Activated CD8-positive, alpha-beta T cell treated with anti-CD3 and anti-CD28 coated beads, Interleukin-2, amount 10 ng/mL, durations not matched to agents 7 days and 5 days (primary cell): ENCODE data around the gene UBTD2. TPM values are rescaled to one million over a fixed set of nuclear protein-coding genes. Genes with fewer than 3 reads are reported as not detected.
A peak's percentile ranks its signal among the peaks of the same experiment; 100 is the strongest.

ENCODE experiments used
- ATAC-seq: fragments of 150-1000 bp; cut with Tn5 transposase; one replicate; pipeline ENCODE4 v1.10.0; 2021; ENCODE audit warnings: moderate library complexity
- CTCF ChIA-PET: fragments of 350-600 bp; sonication (Branson Sonifier 250); formaldehyde crosslinking; loops from one replicate; lab custom pipeline; 2021; ENCODE audit warnings: antibody characterized with exemption; lab: Charles Lee
- POLR2A ChIA-PET: fragments of 350-600 bp; sonication (Branson Sonifier 250); formaldehyde crosslinking; loops from one replicate; lab custom pipeline; 2021; ENCODE audit warnings: antibody characterized with exemption; lab: Charles Lee
- DNase-seq: peaks from one replicate; pipeline ENCODE4 v3.0.0-alpha.2; 2020
- H3K27ac Mint-ChIP-seq: one replicate; pipeline ENCODE4 v1.8.0; 2021; ENCODE audit warnings: mild to moderate bottlenecking, mixed read lengths
- H3K27me3 Mint-ChIP-seq: one replicate; pipeline ENCODE4 v1.8.0; 2021; ENCODE audit warnings: low read depth, mixed read lengths
- H3K36me3 Mint-ChIP-seq: one replicate; pipeline ENCODE4 v1.8.0; 2021; ENCODE audit warnings: low read depth, mixed read lengths
- H3K4me1 Mint-ChIP-seq: one replicate; pipeline ENCODE4 v1.8.0; 2021; ENCODE audit warnings: low read depth, mixed read lengths
- H3K4me3 Mint-ChIP-seq: one replicate; pipeline ENCODE4 v1.8.0; 2021; ENCODE audit warnings: mild to moderate bottlenecking, mixed read lengths
- H3K9me3 Mint-ChIP-seq: one replicate; pipeline ENCODE4 v1.8.0; 2022; ENCODE audit warnings: mixed read lengths; ENCODE audit not compliant: insufficient read depth
- total RNA-seq, 2 experiments: library from RNA; stranded (reverse); gene quantifications; one replicate each; pipeline ENCODE4 v1.2.3, GENCODE V29; 2021

UBTD2 gene
- total RNA-seq, 2 experiments from 2014 or later: 12.0 to 12.8 TPM

- ATAC-seq (peak; percentile 78), DNase-seq (peak; percentile 93)
- peak within 1 kb of the TSS; percentile 96 for H3K27ac Mint-ChIP-seq
- no peaks in the 10 kb centered on the region for H3K27me3 Mint-ChIP-seq
- no peaks in the 10 kb centered on the region for H3K9me3 Mint-ChIP-seq
- H3K4me1 Mint-ChIP-seq: peaks cover 30% of the 10 kb centered on the region
- peaks cover 43% of the 10 kb centered on the region for H3K36me3 Mint-ChIP-seq
- peak within 1 kb of the TSS; percentile 100 for H3K4me3 Mint-ChIP-seq
- ChIA-PET CTCF (interaction anchor here (0.6 to 7.6 kb wide), 40 partner anchors 9 to 276 kb away, joined by 3 to 182 read pairs (median 6); partner anchors contain the start of genes FBXW11 and UBTD2), POLR2A (interaction anchor here (0.6 to 7.8 kb wide), 13 partner anchors 9 to 181 kb away, joined by 3 to 307 read pairs (median 4); partner anchors contain the start of genes FBXW11 and UBTD2)
Measured at GRCh38 chr5:172188033-172188892, 95.3 kb downstream of the UBTD2 start, which contains the start of gene STK10. Gene STK10, minus strand, starts transcription at chr5:172188224. Its CDS starts 182 bp downstream, at chr5:172188042.

- DNase-seq: peak; percentile 78
- H3K36me3 Mint-ChIP-seq: peaks cover 52% of the 10 kb centered on the region
Measured at GRCh38 chr5:172187118-172188032, 96.2 kb downstream of the UBTD2 start.

GRCh38 chr5:172186114-172186695, 97.4 kb downstream of the UBTD2 start:
- no peak for DNase-seq
- ChIA-PET CTCF (interaction anchor here (0.9 to 7.6 kb wide), 15 partner anchors 7 to 274 kb away, joined by 3 to 182 read pairs (median 8); partner anchors contain the start of genes FBXW11 and UBTD2), POLR2A (interaction anchor here (0.6 to 7.8 kb wide), 10 partner anchors 7 to 274 kb away, joined by 3 to 307 read pairs (median 6); partner anchors contain the start of gene FBXW11)

More at GRCh38 chr5:172187118-172188032, 96.2 kb downstream of the UBTD2 start:
- Mint-ChIP-seq H3K9me3 (no peaks in the 10 kb centered on the region), H3K27me3 (no peaks in the 10 kb centered on the region), H3K4me3 (peak overlapping the region; percentile 100), H3K4me1 (peaks cover 39% of the 10 kb centered on the region), H3K27ac (peak overlapping the region; percentile 96)
- peak; percentile 39 for ATAC-seq
- ChIA-PET CTCF (interaction anchor here (0.9 to 7.6 kb wide), 23 partner anchors 8 to 275 kb away, joined by 3 to 182 read pairs (median 8); partner anchors contain the start of genes FBXW11 and UBTD2), POLR2A (interaction anchor here (0.9 to 7.8 kb wide), 12 partner anchors 8 to 180 kb away, joined by 3 to 307 read pairs (median 6); partner anchors contain the start of gene FBXW11)

GRCh38 chr5:172185096-172185461, 98.5 kb downstream of the UBTD2 start:
- ATAC-seq (no peak), DNase-seq (no peak)
- Mint-ChIP-seq H3K4me3 (peak overlapping the region; percentile 100), H3K27me3 (no peaks in the 10 kb centered on the region), H3K9me3 (no peaks in the 10 kb centered on the region), H3K36me3 (peaks cover 70% of the 10 kb centered on the region), H3K4me1 (peaks cover 57% of the 10 kb centered on the region), H3K27ac (peak overlapping the region; percentile 96)
- ChIA-PET POLR2A (interaction anchor here (0.7 to 7.8 kb wide), 5 partner anchors 11 to 273 kb away, joined by 3 to 307 read pairs (median 6); no protein-coding TSS in a partner anchor), CTCF (interaction anchor here (0.9 to 7.6 kb wide), 8 partner anchors 10 to 118 kb away, joined by 3 to 182 read pairs (median 6); partner anchors contain the start of gene UBTD2)

More at GRCh38 chr5:172186114-172186695, 97.4 kb downstream of the UBTD2 start:
- H3K9me3 Mint-ChIP-seq: no peaks in the 10 kb centered on the region
- H3K4me3 Mint-ChIP-seq: peak overlapping the region; percentile 100
- peaks cover 47% of the 10 kb centered on the region for H3K4me1 Mint-ChIP-seq
- peak overlapping the region; percentile 96 for H3K27ac Mint-ChIP-seq
- ATAC-seq: no peak
- H3K36me3 Mint-ChIP-seq: peaks cover 61% of the 10 kb centered on the region
- H3K27me3 Mint-ChIP-seq: no peaks in the 10 kb centered on the region

- H3K27ac Mint-ChIP-seq: peak overlapping the region; percentile 96
- peaks cover 62% of the 10 kb centered on the region for H3K4me1 Mint-ChIP-seq
- DNase-seq (no peak), ATAC-seq (no peak)
- H3K4me3 Mint-ChIP-seq: peak overlapping the region; percentile 100
- no peaks in the 10 kb centered on the region for H3K9me3 Mint-ChIP-seq
- no peaks in the 10 kb centered on the region for H3K27me3 Mint-ChIP-seq
- ChIA-PET POLR2A (interaction anchor here (1.6 to 7.8 kb wide), 3 partner anchors 9 to 70 kb away, joined by 4 to 307 read pairs (median 102); no protein-coding TSS in a partner anchor), CTCF (interaction anchor here (1.2 to 7.6 kb wide), 3 partner anchors 9 to 272 kb away, joined by 3 to 182 read pairs (median 6); no protein-coding TSS in a partner anchor)
- H3K36me3 Mint-ChIP-seq: peaks cover 78% of the 10 kb centered on the region
Measured at GRCh38 chr5:172183881-172184280, 99.7 kb downstream of the UBTD2 start.

GRCh38 chr5:172182291-172182690, 101.3 kb downstream of the UBTD2 start:
- H3K36me3 Mint-ChIP-seq: peaks cover 90% of the 10 kb centered on the region
- no peaks in the 10 kb centered on the region for H3K9me3 Mint-ChIP-seq
- peak overlapping the region; percentile 96 for H3K27ac Mint-ChIP-seq
- H3K27me3 Mint-ChIP-seq: no peaks in the 10 kb centered on the region
- ATAC-seq: no peak
- H3K4me3 Mint-ChIP-seq: peak overlapping the region; percentile 22
- peaks cover 76% of the 10 kb centered on the region for H3K4me1 Mint-ChIP-seq
- no peak for DNase-seq
- ChIA-PET CTCF (interaction anchor here (0.9 kb wide), 1 partner anchor 9 kb away, joined by 3 read pairs; no protein-coding TSS in a partner anchor), POLR2A (interaction anchor here (0.9 to 7.8 kb wide), 3 partner anchors 8 to 140 kb away, joined by 4 to 307 read pairs (median 102); no protein-coding TSS in a partner anchor)

- ChIA-PET CTCF (interaction anchor here (0.6 to 3.0 kb wide), 3 partner anchors 17 to 69 kb away, joined by 3 to 16 read pairs (median 4); no protein-coding TSS in a partner anchor), POLR2A (interaction anchor here (0.6 to 4.0 kb wide), 4 partner anchors 66 to 782 kb away, joined by 3 to 25 read pairs (median 10); partner anchors contain the start of gene FBXW11)
- H3K4me3 Mint-ChIP-seq: peak overlapping the region; percentile 85
- H3K9me3 Mint-ChIP-seq: no peaks in the 10 kb centered on the region
- H3K36me3 Mint-ChIP-seq: peaks cover 90% of the 10 kb centered on the region
- no peaks in the 10 kb centered on the region for H3K27me3 Mint-ChIP-seq
- ATAC-seq (no peak), DNase-seq (peak; percentile 50)
- peak overlapping the region; percentile 98 for H3K27ac Mint-ChIP-seq
- H3K4me1 Mint-ChIP-seq: peaks cover 89% of the 10 kb centered on the region
Measured at GRCh38 chr5:172180936-172181335, 102.6 kb downstream of the UBTD2 start.

GRCh38 chr5:172178991-172179989, 104.3 kb downstream of the UBTD2 start:
- CTCF ChIA-PET: interaction anchor here (1.0 to 3.2 kb wide), 10 partner anchors 9 to 114 kb away, joined by 3 to 38 read pairs (median 4); partner anchors contain the start of gene STK10
- H3K36me3 Mint-ChIP-seq: peaks cover 90% of the 10 kb centered on the region
- ATAC-seq (peak; percentile 25), DNase-seq (peak; percentile 76)
- POLR2A ChIA-PET: interaction anchor here (0.6 to 4.0 kb wide), 11 partner anchors 9 to 112 kb away, joined by 3 to 36 read pairs (median 4); partner anchors contain the start of gene STK10
- H3K27ac Mint-ChIP-seq: peak overlapping the region; percentile 98
- H3K27me3 Mint-ChIP-seq: no peaks in the 10 kb centered on the region
- peaks cover 92% of the 10 kb centered on the region for H3K4me1 Mint-ChIP-seq
- H3K4me3 Mint-ChIP-seq: peak overlapping the region; percentile 85
- no peaks in the 10 kb centered on the region for H3K9me3 Mint-ChIP-seq
